GM23248 (cell line): ENCODE results near the gene SMCHD1. TPM values are rescaled to one million over a fixed set of nuclear protein-coding genes. Genes with fewer than 3 reads are reported as not detected.

Experiments used
- DNase-seq: peaks from one replicate; pipeline ENCODE4 v3.0.0-alpha.2; 2015
- H2AFZ ChIP-seq: fragments of 200-600 bp; sonication (generic); 2 replicates; pipeline ENCODE4 v1.6.1; 2016; ENCODE audit warnings: antibody characterized with exemption
- H3F3A ChIP-seq: fragments of 200-600 bp; sonication (generic); 2 replicates; pipeline ENCODE4 v1.6.1; 2016; ENCODE audit warnings: mild to moderate bottlenecking, antibody characterized with exemption, mixed run types; ENCODE audit not compliant: insufficient read depth
- H3K27ac ChIP-seq: fragments of 200-600 bp; sonication (generic); 2 replicates; pipeline ENCODE4 v1.5.1; 2016; ENCODE audit warnings: mild to moderate bottlenecking
- H3K27me3 ChIP-seq: fragments of 200-600 bp; sonication (generic); replicated peaks from 2 replicates; pipeline ENCODE4 v1.6.1; 2016; ENCODE audit warnings: mild to moderate bottlenecking; ENCODE audit not compliant: insufficient read depth
- H3K36me3 ChIP-seq: fragments of 200-600 bp; sonication (generic); 2 replicates; pipeline ENCODE4 v1.6.1; 2016; ENCODE audit warnings: low read depth, mild to moderate bottlenecking
- H3K4me1 ChIP-seq: fragments of 200-600 bp; sonication (generic); 2 replicates; pipeline ENCODE4 v1.6.1; 2016; ENCODE audit warnings: mild to moderate bottlenecking; ENCODE audit not compliant: insufficient read depth
- H3K4me2 ChIP-seq: fragments of 200-600 bp; sonication (generic); one replicate; pipeline ENCODE4 v1.6.1; 2016; ENCODE audit warnings: mild to moderate bottlenecking; ENCODE audit not compliant: unreplicated experiment
- H3K4me3 ChIP-seq: fragments of 200-600 bp; sonication (generic); 2 replicates; pipeline ENCODE4 v1.5.1; 2016; ENCODE audit warnings: mild to moderate bottlenecking
- H3K79me2 ChIP-seq: fragments of 200-600 bp; sonication (generic); 2 replicates; pipeline ENCODE4 v1.6.1; 2016; ENCODE audit warnings: mild to moderate bottlenecking; ENCODE audit not compliant: insufficient read depth
- H3K9ac ChIP-seq: fragments of 200-600 bp; sonication (generic); 2 replicates; pipeline ENCODE4 v1.6.1; 2016; ENCODE audit warnings: mild to moderate bottlenecking
- H3K9me2 ChIP-seq: fragments of 200-600 bp; sonication (generic); 2 replicates; pipeline ENCODE4 v1.6.1; 2016; ENCODE audit warnings: mixed run types, mild to moderate bottlenecking, moderate library complexity; ENCODE audit not compliant: insufficient read depth
- H3K9me3 ChIP-seq: fragments of 200-600 bp; sonication (generic); one replicate; pipeline ENCODE4 v1.6.1; 2017; ENCODE audit warnings: low read depth
- H4K20me1 ChIP-seq: fragments of 200-600 bp; sonication (generic); 2 replicates; pipeline ENCODE4 v1.6.0; 2016; ENCODE audit not compliant: insufficient read depth
- EZH2 ChIP-seq: fragments of 200-600 bp; sonication (generic); IDR thresholded peaks from 2 replicates; pipeline ENCODE4 v1.6.1; 2018; ENCODE audit warnings: antibody characterized with exemption, mild to moderate bottlenecking; ENCODE audit not compliant: insufficient read depth, poor library complexity, severe bottlenecking
- EZH2phosphoT487 ChIP-seq: fragments of 200-600 bp; sonication (generic); IDR thresholded peaks from 2 replicates; pipeline ENCODE4 v1.6.1; 2018; ENCODE audit warnings: antibody characterized with exemption, moderate library complexity, mild to moderate bottlenecking, low read depth; ENCODE audit not compliant: insufficient read depth
- WGBS, 2 experiments: methylation state at CpG; one replicate each; pipeline ENCODE4 v1.1.6; 2015 to 2017; ENCODE audit warnings: low lambda C conversion rate in 2 of 2, low coverage in 1 of 2; ENCODE audit errors: missing lambda C conversion rate in 2 of 2; 5-methylcytosine and 5-hydroxymethylcytosine counted together
- in situ Hi-C: fragments of 300-500 bp; cut with MboI; formaldehyde crosslinking; loops from 2 replicates; pipeline ENCODE4 v1.15.0; 2020
- polyA plus RNA-seq: library from polyadenylated mRNA; unstranded; fragments of >200 nt; fragmentation: Nextera tagmentation; extraction: Ambion mirVana; gene quantifications from 2 replicates; pipeline ENCODE4 v1.2.1, GENCODE V29; 2016
- total RNA-seq: library from RNA; depleted of rRNA; stranded (reverse); fragments of >200 nt; shearing (Covaris generic); gene quantifications from 2 replicates; pipeline ENCODE4 v1.2.3, GENCODE V29; 2014

The SMCHD1 gene
- total and polyA plus RNA-seq, 2 experiments from 2014 or later, result 6.4 to 34.0 TPM

DNA sequence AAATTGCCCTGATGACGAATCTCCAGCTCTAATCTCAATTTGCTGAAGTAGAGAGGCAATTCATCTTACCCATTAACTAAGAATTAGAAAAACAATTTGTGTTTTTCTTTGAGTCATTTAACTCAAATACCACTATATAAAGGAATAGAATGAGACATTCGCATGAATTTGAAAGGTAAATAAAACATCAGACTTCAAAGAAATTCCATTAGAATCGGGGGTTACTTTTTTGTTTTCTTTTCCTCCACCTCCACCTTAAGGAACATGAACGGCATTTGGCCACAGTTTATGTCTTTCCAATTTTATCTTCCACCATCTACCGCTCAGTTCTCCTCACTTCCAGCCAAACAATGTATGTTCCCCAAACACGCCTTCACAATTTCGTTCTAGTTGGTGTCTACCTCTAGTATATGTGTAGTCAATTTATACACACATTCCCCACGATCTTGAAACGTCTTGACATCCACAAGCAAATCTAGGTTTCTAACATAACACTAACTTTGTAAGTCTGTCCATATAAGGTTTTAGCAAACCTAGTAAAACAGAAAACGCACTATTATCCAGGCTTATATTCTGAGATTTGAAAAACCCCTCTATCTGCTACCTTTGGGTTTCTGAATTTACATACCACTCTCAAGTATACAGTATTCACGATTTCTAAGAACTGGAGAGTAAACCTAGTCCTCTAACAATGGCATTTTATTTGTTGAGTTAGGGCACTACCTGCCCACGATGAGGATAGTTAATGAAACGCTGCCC, 1.2 kb upstream of the SMCHD1 start:
- H3K27ac ChIP-seq, result peak overlapping the region; percentile 82
- no peaks in the 10 kb centered on the region for H3K27me3 ChIP-seq
- WGBS, 2 experiments, result 50 to 51% methylated on average over 13 of the region's 13 CpGs
- peak overlapping the region; percentile 80 for H3K4me3 ChIP-seq
- no peaks in the 10 kb centered on the region for H3K9me2 ChIP-seq
- TF ChIP-seq EZH2 (no peak), EZH2phosphoT487 (no peak)
- peak overlapping the region; percentile 84 for H2AFZ ChIP-seq
- H3K9ac ChIP-seq, result peak overlapping the region; percentile 93
- peaks cover 4% of the 10 kb centered on the region; the same call in 1 of the 2 replicates for H4K20me1 ChIP-seq
- H3F3A ChIP-seq, result peaks cover 15% of the 10 kb centered on the region
- H3K4me1 ChIP-seq, result peaks cover 19% of the 10 kb centered on the region
- in situ Hi-C loops, result no loop called here
- DNase-seq, result peak; percentile 4
- no peaks in the 10 kb centered on the region for H3K9me3 ChIP-seq
- no peaks in the 10 kb centered on the region for H3K36me3 ChIP-seq
- peaks cover 35% of the 10 kb centered on the region for H3K79me2 ChIP-seq
- H3K4me2 ChIP-seq, result peak overlapping the region; percentile 90

DNA sequence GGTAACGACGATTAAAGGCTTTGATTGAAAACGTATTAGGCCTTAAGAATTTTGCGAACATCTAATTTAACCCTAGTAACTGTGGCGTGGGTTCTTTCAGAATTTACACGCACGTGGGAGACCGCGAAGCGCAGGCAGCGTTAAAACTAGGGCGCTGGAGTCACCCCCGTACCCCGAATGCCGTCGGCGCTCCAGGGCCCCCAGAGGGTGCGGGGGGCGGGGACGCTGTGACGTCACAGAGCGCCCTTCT, 673 bp upstream of the SMCHD1 start:
- Histone ChIP-seq H3K27ac (peak overlapping the region; percentile 82), H3K27me3 (no peaks in the 10 kb centered on the region), H3F3A (peaks cover 15% of the 10 kb centered on the region), H3K4me2 (peak overlapping the region; percentile 90), H3K4me3 (peak overlapping the region; percentile 80), H3K79me2 (peaks cover 40% of the 10 kb centered on the region), H3K9me2 (no peaks in the 10 kb centered on the region), H3K9me3 (no peaks in the 10 kb centered on the region), H4K20me1 (peaks cover 4% of the 10 kb centered on the region; the same call in 1 of the 2 replicates), H3K4me1 (peaks cover 23% of the 10 kb centered on the region), H2AFZ (peak overlapping the region; percentile 84), H3K36me3 (no peaks in the 10 kb centered on the region), H3K9ac (peak overlapping the region; percentile 93)
- DNase-seq, result no peak
- WGBS, 2 experiments, result 1 to 3% methylated on average over 21 to 22 of the region's 22 CpGs
- in situ Hi-C loops, result no loop called here
- TF ChIP-seq EZH2, result no peak
- TF ChIP-seq EZH2phosphoT487, result no peak

DNA sequence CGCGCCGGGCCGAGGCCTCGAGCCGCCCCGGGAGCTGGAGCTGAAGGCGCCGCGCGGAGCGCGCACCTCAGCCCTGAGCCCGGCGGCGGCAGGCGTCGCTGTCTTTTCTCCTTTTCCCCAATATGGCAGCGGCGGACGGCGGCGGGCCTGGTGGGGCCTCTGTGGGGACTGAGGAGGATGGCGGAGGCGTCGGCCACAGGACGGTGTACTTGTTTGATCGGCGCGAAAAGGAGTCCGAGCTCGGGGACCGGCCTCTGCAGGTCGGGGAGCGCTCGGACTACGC, 369 bp downstream of the SMCHD1 start:
- H3K4me2 ChIP-seq, result peak overlapping the region; percentile 89
- no peaks in the 10 kb centered on the region for H3K27me3 ChIP-seq
- peaks cover 15% of the 10 kb centered on the region for H3F3A ChIP-seq
- peak overlapping the region; percentile 93 for H3K9ac ChIP-seq
- no peaks in the 10 kb centered on the region for H3K36me3 ChIP-seq
- TF ChIP-seq EZH2 (no peak), EZH2phosphoT487 (no peak)
- H3K4me1 ChIP-seq, result peaks cover 23% of the 10 kb centered on the region
- DNase-seq, result no peak
- H3K9me2 ChIP-seq, result no peaks in the 10 kb centered on the region
- H3K9me3 ChIP-seq, result no peaks in the 10 kb centered on the region
- in situ Hi-C loops, result no loop called here
- WGBS, 2 experiments, result 0 to 3% methylated on average over 29 to 35 of the region's 37 CpGs
- peak overlapping the region; percentile 80 for H3K4me3 ChIP-seq
- peak overlapping the region; percentile 82 for H3K27ac ChIP-seq
- peaks cover 4% of the 10 kb centered on the region; the same call in 1 of the 2 replicates for H4K20me1 ChIP-seq
- peaks cover 51% of the 10 kb centered on the region for H3K79me2 ChIP-seq
- peak overlapping the region; percentile 84 for H2AFZ ChIP-seq

DNA sequence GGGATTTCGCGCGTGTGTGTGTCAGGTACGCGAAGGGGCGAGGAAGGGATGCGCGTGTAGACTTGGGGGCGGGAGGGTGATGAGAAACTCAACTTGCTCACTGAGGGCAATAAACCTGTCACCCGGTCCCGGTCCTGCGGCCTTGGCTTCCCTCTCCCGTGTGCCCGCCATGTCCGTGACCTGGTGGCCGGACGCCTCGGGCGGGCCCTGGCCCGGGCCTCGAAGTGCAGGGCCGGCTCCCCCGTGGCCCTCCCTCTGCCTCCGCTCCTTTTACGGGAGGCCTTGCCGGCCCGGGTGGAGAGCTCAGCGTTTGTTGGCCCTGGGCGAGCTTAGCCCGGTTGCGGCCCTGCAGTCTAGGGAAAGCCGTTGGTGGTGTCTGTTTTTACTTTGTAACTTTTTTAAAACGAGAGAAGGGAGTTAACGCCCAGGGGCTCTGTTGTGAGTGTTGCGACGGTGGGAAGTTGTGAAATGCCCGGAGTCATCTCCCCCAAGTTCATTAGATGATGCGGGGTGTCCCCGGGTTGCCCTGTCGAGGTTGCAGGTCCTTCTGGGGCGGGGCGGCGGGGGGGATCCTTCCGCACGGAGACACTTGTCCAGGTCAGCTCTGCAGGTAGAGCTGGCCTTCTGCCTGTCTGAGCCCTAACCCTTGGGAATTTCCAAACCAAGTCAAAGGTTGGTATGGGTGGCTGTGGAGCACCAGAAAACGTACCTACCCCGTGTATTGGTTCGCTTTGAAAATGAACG, 883 bp downstream of the SMCHD1 start:
- peak overlapping the region; percentile 82 for H3K27ac ChIP-seq
- H3K9ac ChIP-seq, result peak overlapping the region; percentile 93
- no peaks in the 10 kb centered on the region for H3K36me3 ChIP-seq
- H3K27me3 ChIP-seq, result no peaks in the 10 kb centered on the region
- H3K4me3 ChIP-seq, result peak overlapping the region; percentile 80
- 0 to 1% methylated on average over 45 to 49 of the region's 49 CpGs for WGBS, 2 experiments
- peak overlapping the region; percentile 89 for H3K4me2 ChIP-seq
- H3K4me1 ChIP-seq, result peaks cover 23% of the 10 kb centered on the region
- H3K9me3 ChIP-seq, result no peaks in the 10 kb centered on the region
- H3K79me2 ChIP-seq, result peaks cover 56% of the 10 kb centered on the region
- in situ Hi-C loops, result no loop called here
- no peaks in the 10 kb centered on the region for H3K9me2 ChIP-seq
- H4K20me1 ChIP-seq, result peaks cover 4% of the 10 kb centered on the region; the same call in 1 of the 2 replicates
- no peak for TF ChIP-seq EZH2phosphoT487
- TF ChIP-seq EZH2, result no peak
- peaks cover 15% of the 10 kb centered on the region for H3F3A ChIP-seq
- peak overlapping the region; percentile 84 for H2AFZ ChIP-seq
- peak; percentile 76 for DNase-seq
